PFSK-1 (cell line): Measurements from ENCODE around the gene LNP1.

Source experiments
- POLR2AphosphoS5 ChIP-seq: IDR thresholded peaks from 2 replicates; pipeline ENCODE4 v1.6.1; 2012; ENCODE audit warnings: low read depth, mild to moderate bottlenecking, control low read depth, low read length, moderate library complexity
- SIN3A ChIP-seq: IDR thresholded peaks from 2 replicates; pipeline ENCODE4 v1.6.1; 2012; ENCODE audit warnings: mild to moderate bottlenecking, low read length, moderate library complexity, borderline replicate concordance; ENCODE audit not compliant: insufficient read depth

GRCh38 chr3:100424261-100424660 lies 22.9 kb downstream of the LNP1 start:
- no peak for TF ChIP-seq POLR2AphosphoS5
- TF ChIP-seq SIN3A: no peak
